Activated CD4-positive, alpha-beta T cell treated with anti-CD3 and anti-CD28 coated beads, Interleukin-10, Interleukin-2, amounts not matched to agents 100 ng/mL and 50 ng/mL, durations not matched to agents 16 hours and 8 hours (primary cell): ENCODE data around the gene GRAMD1A.
"Not testable (repeated sequence)": the region's sequence is repeated elsewhere in the genome, so short reads cannot be mapped to it uniquely, and the experiment has no call there.

Experiments
- DNase-seq: peaks from one replicate; pipeline ENCODE4 v3.0.0-alpha.2; 2020

GRAMD1A gene

GRCh38 chr19:34999498-35000337, at the start of gene GRAMD1A:
Gene GRAMD1A, plus strand, starts transcription at chr19:35000323. Its CDS starts 156 bp downstream, at chr19:35000479.
- DNase-seq = peak; percentile 85

- DNase-seq = no peak
Observed at GRCh38 chr19:34953092-34953491, 47.0 kb upstream of the GRAMD1A start.

- DNase-seq = no peak
Observed at GRCh38 chr19:34957830-34958751, 42.0 kb upstream of the GRAMD1A start.

GRCh38 chr19:34959021-34959420, 41.1 kb upstream of the GRAMD1A start:
- no peak for DNase-seq

- no peak for DNase-seq
Observed at GRCh38 chr19:34960103-34960805, 39.9 kb upstream of the GRAMD1A start.

GRCh38 chr19:34960940-34961679, 39.0 kb upstream of the GRAMD1A start:
- DNase-seq = no peak

- DNase-seq = peak; percentile 62
Observed at GRCh38 chr19:34961775-34962686, 38.1 kb upstream of the GRAMD1A start.

- no peak for DNase-seq
Observed at GRCh38 chr19:34962687-34963572, 37.2 kb upstream of the GRAMD1A start.

- DNase-seq = peak; percentile 65
Observed at GRCh38 chr19:34963573-34964406, 36.3 kb upstream of the GRAMD1A start, which contains the start of gene ZNF792. Gene ZNF792, minus strand, starts transcription at chr19:34964229. Its CDS starts 567 bp downstream, at chr19:34963662.

GRCh38 chr19:34964598-34964997, 35.5 kb upstream of the GRAMD1A start:
- no peak for DNase-seq

- DNase-seq = not testable (repeated sequence)
Observed at GRCh38 chr19:34965505-34965904, 34.6 kb upstream of the GRAMD1A start.

GRCh38 chr19:34967551-34967950, 32.6 kb upstream of the GRAMD1A start:
- DNase-seq = no peak

GRCh38 chr19:34969721-34970120, 30.4 kb upstream of the GRAMD1A start:
- no peak for DNase-seq

GRCh38 chr19:34970185-34970780, 29.8 kb upstream of the GRAMD1A start:
- DNase-seq = not testable (repeated sequence)

- DNase-seq = no peak
Observed at GRCh38 chr19:34972163-34972705, 27.9 kb upstream of the GRAMD1A start.

GRCh38 chr19:34974646-34975045, 25.5 kb upstream of the GRAMD1A start:
- DNase-seq = no peak

- no peak for DNase-seq
Observed at GRCh38 chr19:34975056-34975455, 25.1 kb upstream of the GRAMD1A start.

- no peak for DNase-seq
Observed at GRCh38 chr19:34976611-34977010, 23.5 kb upstream of the GRAMD1A start.
